SHP77 (cell line): Measurements from ENCODE around the gene C10orf53.
"Not testable (repeated sequence)": the region's sequence is repeated elsewhere in the genome, so short reads cannot be mapped to it uniquely, and the experiment has no call there.

Experiments
- DNase-seq, 2 experiments: peaks; one replicate each; lab custom pipeline; 2025; lab: John Stamatoyannopoulos, UW

The C10orf53 gene

GRCh38 chr10:49688261-49688846 lies 8.9 kb downstream of the C10orf53 start:
- DNase-seq = no peak

GRCh38 chr10:49688920-49689319 lies 9.5 kb downstream of the C10orf53 start:
- no peak for DNase-seq

DNA sequence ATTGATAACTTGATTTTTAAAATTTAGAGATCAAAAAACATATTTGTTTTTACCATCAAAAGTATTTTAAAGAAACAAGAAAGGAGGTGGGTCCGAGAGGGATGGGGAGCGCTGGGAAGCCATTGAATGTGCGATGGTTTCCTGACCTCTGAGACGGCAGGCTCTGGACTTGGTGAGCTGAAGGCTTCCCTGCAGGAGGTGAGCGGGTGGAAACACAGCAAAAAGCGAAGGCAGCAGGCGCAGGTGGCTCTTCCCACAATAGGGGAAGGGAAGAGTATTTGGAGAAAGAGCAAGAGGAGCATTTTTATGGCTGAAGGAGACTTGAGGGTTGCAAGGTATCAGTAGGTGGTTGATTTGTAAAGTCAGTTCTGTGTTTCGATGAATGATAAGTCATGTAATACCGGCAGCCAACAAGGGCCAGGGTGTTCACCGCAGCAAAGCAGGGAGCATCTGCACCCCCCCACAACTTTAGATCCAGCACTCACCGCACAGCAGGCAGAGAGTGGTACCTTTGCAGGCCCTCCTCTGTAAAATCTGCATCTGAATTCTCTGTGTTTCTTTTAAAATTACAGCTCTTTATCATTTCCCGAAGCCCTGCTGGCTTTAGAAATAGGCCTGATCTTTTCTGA lies 10.5 kb downstream of the C10orf53 start:
- no peak for DNase-seq

DNA sequence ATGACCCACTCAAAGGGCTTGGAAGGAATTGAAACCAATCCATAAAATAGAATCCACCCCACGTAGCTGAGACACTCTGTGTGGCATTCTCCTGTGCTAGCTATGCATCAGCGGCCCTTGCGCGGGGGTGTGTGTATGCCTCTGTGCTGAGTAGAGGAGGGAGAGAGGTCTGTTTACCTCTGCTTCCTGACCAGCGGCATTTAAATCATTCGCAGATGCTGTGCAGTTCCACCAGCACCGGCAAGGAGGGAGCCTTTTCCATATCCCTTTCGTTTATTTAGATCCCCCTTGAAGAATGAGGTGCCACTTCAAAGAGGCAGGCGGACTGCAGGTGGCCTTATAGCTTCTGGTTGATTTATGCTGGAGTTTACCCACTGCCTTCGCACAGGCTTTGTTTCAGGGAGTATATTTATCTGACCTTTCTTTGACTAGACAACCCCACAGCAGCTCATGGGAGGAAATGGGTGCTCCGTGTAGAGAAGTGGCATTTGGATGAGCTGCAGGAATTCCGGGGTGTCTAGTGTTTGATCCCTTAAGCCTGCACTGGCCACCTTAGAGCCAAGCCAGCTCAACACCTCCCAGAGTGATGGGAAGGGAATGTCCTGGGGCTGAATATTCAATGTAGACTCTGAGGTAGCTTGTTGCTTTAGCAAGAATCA lies 11.4 kb downstream of the C10orf53 start:
- DNase-seq = peak in 1 of 2 experiments; percentile 1

DNA sequence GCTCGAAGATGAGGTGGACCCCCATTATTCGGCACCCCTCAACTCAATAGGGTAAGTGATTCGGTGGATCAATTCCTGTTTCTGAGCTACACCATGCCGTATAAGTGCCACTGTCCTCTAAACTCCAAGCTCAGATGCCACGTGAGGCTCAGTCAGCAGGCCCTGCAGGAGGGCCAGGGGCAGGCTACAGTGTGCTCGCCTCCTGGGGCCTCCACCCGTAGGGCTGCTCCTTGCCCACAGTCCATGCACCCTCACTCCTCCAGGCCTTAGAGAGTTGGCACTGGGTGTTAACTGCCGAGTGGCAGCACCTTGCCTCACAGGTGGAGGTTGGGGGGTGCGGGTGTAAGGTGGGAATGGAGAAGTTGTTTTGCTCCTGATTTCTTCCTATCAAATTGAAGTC lies 12.1 kb downstream of the C10orf53 start:
- no peak for DNase-seq

GRCh38 chr10:49694466-49694865 lies 15.0 kb downstream of the C10orf53 start:
- DNase-seq = no peak

DNA sequence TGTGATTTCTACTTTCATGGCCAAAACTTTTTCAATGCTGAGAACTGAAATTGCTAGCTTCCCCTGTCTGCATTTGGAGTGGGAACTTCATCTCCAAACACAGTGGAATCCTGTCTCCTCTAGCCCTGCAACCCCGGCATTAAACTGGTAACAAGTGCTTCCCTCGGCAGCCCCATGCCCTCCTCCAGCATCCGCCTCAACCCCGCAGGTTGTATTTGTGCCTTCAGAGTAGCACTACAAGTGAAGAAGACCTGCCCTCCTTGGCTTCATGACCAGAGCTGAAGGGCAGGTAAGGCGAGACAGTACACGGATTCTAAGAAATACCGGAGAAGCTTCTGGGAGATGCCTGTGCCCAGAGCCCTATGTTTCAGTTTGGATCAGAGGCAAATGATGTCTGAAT lies 16.9 kb downstream of the C10orf53 start:
- DNase-seq = no peak

GRCh38 chr10:49698679-49699078 lies 19.2 kb downstream of the C10orf53 start:
- no peak for DNase-seq

DNA sequence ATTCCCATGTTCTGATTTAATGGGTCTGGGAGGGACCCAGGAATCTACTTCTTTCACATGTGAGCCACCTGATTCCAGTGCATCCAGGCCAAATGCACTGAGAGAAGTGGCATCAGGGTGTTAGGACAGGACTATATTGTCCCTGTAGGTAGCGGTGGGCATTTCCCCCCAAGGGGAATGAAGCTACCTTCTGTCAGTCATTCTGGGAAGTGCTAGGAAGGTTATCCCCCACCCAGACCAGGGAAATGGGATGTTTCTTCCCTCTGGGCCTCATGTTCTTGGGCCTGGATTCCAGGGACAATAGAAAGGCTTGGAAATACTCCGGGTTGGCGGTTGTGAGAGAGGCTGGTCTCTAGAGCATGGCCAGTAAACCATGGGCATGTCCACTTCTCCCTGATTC lies 20.8 kb downstream of the C10orf53 start:
- DNase-seq = no peak

GRCh38 chr10:49700997-49701396 lies 21.5 kb downstream of the C10orf53 start:
- DNase-seq = peak in 1 of 2 experiments; percentile 2

- no peak for DNase-seq
These were observed 28.1 kb downstream of the C10orf53 start for GRCh38 chr10:49707585-49707984.

DNA sequence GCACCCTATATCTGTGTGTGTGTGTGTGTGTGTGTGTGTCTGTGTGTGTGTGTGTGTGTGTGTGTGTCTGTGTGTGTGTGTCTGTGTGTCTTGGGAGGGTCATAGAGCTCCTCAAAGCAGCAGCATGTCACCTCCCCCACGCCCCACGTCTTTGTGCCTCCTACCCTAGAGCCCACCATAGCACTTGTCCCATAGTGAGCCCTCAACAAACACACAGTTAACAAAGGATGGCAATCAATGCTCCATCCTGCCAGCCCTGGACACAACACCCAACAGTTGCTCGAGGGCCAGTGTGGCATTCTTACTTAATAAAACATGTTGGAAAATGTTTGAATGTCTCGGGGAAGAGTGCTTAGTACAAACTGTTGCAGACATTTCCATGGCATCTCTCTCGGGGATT lies 30.5 kb downstream of the C10orf53 start:
- no peak for DNase-seq

- no peak for DNase-seq
These were observed 31.5 kb downstream of the C10orf53 start for GRCh38 chr10:49710966-49711365.

- no peak for DNase-seq
These were observed 32.0 kb downstream of the C10orf53 start for GRCh38 chr10:49711481-49711880.

DNA sequence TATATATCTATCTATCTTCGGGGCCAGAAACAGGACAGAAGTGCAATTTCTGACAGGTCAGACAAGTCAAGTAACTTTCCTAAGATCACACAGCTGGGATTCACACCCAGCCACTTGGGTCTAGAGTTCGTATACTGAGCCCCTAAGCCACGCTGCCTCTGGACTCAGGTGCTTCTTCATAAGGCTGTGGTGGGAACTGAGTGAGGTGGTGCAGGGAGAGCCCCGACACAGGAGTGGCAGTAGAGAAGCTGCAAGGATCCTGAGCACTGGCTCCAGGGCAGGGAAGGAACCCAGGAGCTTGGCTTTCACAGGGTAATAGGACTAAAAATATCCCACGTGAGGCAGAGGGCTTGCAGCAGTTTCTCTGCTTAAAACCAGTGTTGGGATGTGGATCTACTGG lies 33.8 kb downstream of the C10orf53 start:
- DNase-seq = no peak

DNA sequence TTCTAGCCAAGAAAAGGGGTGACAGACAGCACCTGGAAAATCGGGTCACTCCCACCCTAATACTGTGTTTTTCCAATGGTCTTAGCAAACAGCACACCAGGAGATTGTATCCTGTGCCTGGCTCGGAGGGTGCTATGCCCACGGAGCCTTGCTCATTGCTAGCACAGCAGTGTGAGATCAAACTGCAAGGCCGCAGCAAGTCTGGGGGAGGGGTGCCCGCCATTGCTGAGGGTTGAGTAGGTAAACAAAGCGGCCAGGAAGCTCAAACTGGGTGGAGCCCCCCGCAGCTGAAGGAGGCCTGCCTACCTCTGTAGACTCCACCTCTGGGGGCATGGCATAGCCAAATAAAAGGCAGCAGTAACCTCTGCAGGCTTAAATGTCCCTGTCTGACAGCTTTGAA lies 35.7 kb downstream of the C10orf53 start:
- DNase-seq = not testable (repeated sequence)

- no peak for DNase-seq
These were observed 47.1 kb downstream of the C10orf53 start for GRCh38 chr10:49726593-49726992.

DNA sequence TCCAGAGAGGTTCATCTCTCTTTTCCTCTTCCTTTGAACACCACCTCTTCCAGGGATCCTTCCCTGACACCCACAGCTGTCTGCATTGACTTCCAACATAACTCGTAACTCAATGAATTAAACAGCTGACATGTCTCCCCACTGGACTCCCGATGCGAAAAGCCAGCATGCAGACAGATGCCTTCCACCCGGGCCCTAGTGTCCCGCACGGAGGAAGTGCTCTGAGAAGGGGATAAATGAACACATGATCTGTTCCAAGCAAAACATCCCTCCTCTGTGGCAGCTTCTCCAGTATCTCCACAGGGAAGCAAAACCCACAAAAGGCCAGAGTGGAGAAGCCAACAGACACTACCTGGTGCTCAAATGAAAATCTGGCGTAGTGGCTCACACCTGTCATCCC lies 54.4 kb downstream of the C10orf53 start:
- DNase-seq = no peak

DNA sequence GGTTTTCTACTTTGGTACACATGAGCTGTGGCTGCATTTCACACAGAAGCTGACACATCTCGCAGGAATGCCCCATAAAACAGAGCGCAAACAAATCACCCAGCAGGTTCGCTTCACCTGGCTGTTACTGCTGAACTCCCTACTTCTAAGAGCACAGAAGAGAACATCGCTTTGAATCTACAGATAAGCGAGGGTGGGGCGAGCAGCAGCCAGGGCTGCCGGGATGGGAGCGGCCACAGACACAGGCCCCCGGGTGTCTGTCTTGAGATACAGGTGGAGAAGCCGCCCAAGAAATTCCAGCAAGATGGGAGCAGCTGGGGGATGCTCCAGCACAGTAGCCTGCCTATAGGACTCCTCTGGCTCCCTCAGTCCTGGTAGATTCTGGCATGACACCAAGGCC lies 55.2 kb downstream of the C10orf53 start:
- DNase-seq = no peak

DNA sequence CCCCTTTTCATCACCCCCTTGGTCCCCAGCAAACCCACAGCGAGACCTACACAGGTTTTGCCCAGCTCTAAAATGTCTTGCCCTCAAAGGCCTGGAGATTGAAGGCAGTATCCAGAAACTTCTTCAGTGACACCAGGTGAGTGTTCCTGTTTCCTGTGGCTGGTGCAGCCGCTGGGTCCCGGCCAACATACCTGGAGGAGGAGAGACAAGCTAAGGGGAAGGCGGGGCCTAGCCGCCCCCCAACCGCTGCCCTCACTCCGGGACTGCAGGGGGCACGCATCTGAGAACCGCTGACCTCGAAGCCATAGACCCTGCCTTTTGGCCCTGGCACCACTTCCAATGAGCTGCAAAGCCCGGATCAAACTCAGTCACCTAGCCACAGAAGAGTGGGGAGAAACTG lies 55.7 kb downstream of the C10orf53 start:
- no peak for DNase-seq

DNA sequence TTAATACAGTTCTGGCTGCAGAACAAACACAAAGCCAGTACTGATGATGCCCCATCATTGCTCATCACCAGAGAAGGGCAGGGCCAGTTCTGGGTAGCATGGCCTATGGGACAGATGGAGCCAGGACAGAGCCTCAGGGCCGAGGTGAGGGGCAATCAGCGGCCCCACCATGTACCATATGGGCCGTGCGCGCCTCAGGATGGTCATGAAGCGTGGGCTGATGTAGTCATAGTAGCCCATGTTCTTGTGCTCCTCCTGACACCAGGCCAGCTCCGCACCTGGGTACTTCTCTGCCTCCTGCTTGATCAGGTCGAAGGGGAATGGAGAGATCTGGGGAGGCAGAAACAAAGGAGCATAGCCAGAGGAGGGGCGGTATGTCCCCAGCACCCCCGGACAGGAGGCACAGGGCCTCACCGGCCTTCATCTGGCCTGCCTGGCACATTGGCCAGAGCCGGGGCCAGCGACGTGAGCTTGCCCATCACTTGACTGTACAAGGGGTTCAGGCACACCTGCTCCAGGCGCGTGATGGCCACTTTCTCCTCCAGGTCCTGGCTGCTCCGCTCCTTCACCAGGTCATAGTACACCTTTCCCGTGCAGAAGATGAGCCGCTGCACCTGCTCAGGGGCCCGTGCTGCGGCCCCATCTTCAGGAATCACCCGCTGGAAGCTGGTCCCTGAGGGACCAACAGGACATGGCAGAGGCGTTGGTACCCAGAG lies 56.6 kb downstream of the C10orf53 start:
- no peak for DNase-seq

- DNase-seq = no peak
These were observed 57.2 kb downstream of the C10orf53 start for GRCh38 chr10:49736564-49737113.
